Measurements from ENCODE around the gene UNG. TPM values are rescaled to one million over a fixed set of nuclear protein-coding genes. Genes with fewer than 3 reads are reported as not detected.
"Not testable (repeated sequence)": the region's sequence is repeated elsewhere in the genome, so short reads cannot be mapped to it uniquely, and the experiment has no call there.

The UNG gene
- 10 to 100 TPM; 58.2 to 64.0 TPM for total RNA-seq

DNA sequence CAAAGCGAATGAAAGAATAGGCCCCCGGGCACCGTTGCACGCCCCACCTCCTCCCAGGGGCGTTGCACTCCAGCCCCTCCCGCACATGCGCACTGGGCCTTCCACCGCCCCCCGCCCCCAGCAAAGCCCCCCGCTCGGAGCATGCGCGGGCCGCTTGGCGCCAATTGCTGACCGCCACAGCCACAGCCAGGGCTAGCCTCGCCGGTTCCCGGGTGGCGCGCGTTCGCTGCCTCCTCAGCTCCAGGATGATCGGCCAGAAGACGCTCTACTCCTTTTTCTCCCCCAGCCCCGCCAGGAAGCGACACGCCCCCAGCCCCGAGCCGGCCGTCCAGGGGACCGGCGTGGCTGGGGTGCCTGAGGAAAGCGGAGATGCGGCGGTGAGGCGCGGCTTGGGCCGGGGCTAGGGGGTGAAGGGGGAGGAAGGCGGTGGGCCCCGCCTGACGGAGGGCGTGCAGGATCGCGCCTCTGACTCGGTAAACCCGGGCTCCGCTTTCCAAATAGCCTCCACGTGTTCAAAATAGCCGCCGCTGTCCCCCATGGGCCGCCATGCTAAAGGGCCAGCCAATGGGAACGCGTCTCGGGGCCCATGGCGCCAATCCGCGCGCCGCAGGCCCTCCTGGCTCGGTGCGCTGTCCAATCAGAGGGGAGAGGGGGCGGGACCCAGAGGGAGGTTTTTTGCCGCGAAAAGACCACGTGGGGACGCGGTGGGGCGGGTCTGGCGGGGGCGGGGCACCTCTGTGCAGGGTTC, at the start of gene UNG:
Gene UNG (plus strand): TSS at position 163 of the 748 bp plus-strand sequence. CDS start 83 bp downstream, at position 246.
- DNase-seq, result peak; percentile 98
- CTCF ChIA-PET, result interaction anchor here (0.7 to 0.9 kb wide), 2 partner anchors 14 to 147 kb away, joined by 3 to 4 read pairs; no protein-coding TSS in a partner anchor
- Mint-ChIP-seq H3K36me3 (ENCODE audit: low read depth) (peaks cover 24% of the 10 kb centered on the region), H3K4me3 (peak within 1 kb of the TSS; percentile 76), H3K4me1 (ENCODE audit: low read depth) (peaks cover 39% of the 10 kb centered on the region), H3K27ac (peak within 1 kb of the TSS; percentile 56), H3K9me3 (no peaks in the 10 kb centered on the region), H3K27me3 (ENCODE audit: low read depth) (no peaks in the 10 kb centered on the region)
- intact Hi-C loops (cut with micrococcal nuclease), result loop anchor here (1.0 kb wide), 4 partner anchors 44 to 476 kb away; partner anchors contain the start of genes CORO1C, MMAB and MVK

DNA sequence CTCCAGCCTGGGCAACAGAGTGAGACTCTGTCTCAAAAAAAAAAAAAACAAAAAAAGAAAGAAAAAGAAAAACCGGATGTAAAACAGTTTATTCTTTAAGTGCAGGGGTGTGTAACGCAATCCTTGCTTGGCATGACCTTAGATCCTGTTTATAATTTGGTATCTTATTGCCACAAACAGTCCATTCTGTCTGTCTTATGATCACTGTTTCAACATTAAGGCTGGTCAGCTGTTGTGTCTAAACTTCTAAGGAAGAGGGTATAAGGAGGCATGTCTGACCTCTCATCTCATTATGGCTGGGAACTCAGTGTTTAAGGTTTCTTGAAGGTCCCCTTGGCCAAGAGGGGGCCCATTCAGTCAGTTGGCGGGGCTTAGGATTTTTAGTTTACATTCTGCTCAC, 48.7 kb upstream of the UNG start:
- intact Hi-C loops (cut with micrococcal nuclease); H3K4me1 Mint-ChIP-seq (ENCODE audit: low read depth); H3K4me3 Mint-ChIP-seq; CTCF ChIA-PET; H3K36me3 Mint-ChIP-seq (ENCODE audit: low read depth); H3K9me3 Mint-ChIP-seq; DNase-seq; H3K27me3 Mint-ChIP-seq (ENCODE audit: low read depth); H3K27ac Mint-ChIP-seq: not testable (repeated sequence)

DNA sequence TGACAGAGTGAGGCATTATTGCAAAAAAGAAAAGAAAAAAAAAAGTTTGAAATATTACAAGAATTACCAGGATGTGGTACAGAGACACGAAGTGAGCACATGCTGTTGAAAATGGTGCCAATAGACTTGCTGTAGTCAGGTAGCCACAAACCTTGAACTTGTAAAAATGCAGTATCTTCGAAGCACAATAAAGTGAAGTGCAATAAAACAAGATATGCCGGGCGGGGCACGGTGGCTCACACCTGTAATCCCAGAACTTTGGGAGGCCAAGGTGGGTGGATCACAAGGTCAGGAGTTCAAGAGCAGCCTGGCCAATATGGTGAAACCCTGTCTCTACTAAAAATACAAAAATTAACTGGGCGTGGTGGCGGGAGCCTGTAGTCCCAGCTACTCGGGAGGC, 47.6 kb upstream of the UNG start:
- H3K36me3 Mint-ChIP-seq (ENCODE audit: low read depth); H3K9me3 Mint-ChIP-seq; H3K27ac Mint-ChIP-seq; H3K4me1 Mint-ChIP-seq (ENCODE audit: low read depth); H3K4me3 Mint-ChIP-seq; H3K27me3 Mint-ChIP-seq (ENCODE audit: low read depth); intact Hi-C loops (cut with micrococcal nuclease); DNase-seq; CTCF ChIA-PET: not testable (repeated sequence)

DNA sequence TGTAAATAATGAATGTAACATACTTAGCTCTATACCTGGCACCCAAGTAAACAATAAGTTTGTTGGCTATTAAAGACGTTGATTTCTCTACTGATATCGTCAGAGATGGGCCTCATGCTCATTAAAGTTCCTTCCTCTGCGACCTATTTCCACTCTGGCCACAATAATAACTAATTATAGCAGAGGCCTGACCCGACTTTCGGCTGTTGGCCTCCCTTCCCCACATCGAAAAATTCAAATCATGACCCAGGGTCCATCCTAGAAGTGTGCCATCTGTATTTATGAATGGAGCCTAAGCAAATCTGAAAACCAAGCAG, 45.3 kb upstream of the UNG start:
- intact Hi-C loops (cut with micrococcal nuclease), result loop anchor here (1.0 to 2.0 kb wide), 6 partner anchors 41 to 425 kb away; partner anchors contain the start of genes ALKBH2, CORO1C, KCTD10 and UBE3B
- H3K36me3 Mint-ChIP-seq (ENCODE audit: low read depth), result peaks cover 4% of the 10 kb centered on the region
- H3K4me3 Mint-ChIP-seq, result peak overlapping the region; percentile 84
- peaks cover 8% of the 10 kb centered on the region for H3K4me1 Mint-ChIP-seq (ENCODE audit: low read depth)
- CTCF ChIA-PET, result interaction anchor here (0.6 kb wide), 1 partner anchor 946 kb away, joined by 3 read pairs; no protein-coding TSS in a partner anchor
- H3K27me3 Mint-ChIP-seq (ENCODE audit: low read depth), result no peaks in the 10 kb centered on the region
- H3K27ac Mint-ChIP-seq, result peak overlapping the region; percentile 96
- DNase-seq, result no peak
- no peaks in the 10 kb centered on the region for H3K9me3 Mint-ChIP-seq

GRCh38 chr12:109052414-109053323, 44.7 kb upstream of the UNG start, which contains the start of gene USP30:
Gene USP30, plus strand, starts transcription at chr12:109052576. Its CDS starts 103 bp downstream, at chr12:109052679.
- no peaks in the 10 kb centered on the region for H3K27me3 Mint-ChIP-seq (ENCODE audit: low read depth)
- H3K27ac Mint-ChIP-seq, result peak within 1 kb of the TSS; percentile 96

GRCh38 chr12:109053382-109054123, 43.8 kb upstream of the UNG start:
- H3K27ac Mint-ChIP-seq, result peak overlapping the region; percentile 96
- H3K4me1 Mint-ChIP-seq (ENCODE audit: low read depth), result peaks cover 8% of the 10 kb centered on the region
- CTCF ChIA-PET, result interaction anchor here (0.6 to 4.2 kb wide), 3 partner anchors 40 to 209 kb away, joined by 3 to 27 read pairs (median 3); partner anchors contain the start of gene ALKBH2
- peaks cover 4% of the 10 kb centered on the region for H3K36me3 Mint-ChIP-seq (ENCODE audit: low read depth)
- peak overlapping the region; percentile 84 for H3K4me3 Mint-ChIP-seq
- no peaks in the 10 kb centered on the region for H3K27me3 Mint-ChIP-seq (ENCODE audit: low read depth)
- peak; percentile 54 for DNase-seq
- H3K9me3 Mint-ChIP-seq, result no peaks in the 10 kb centered on the region
- intact Hi-C loops (cut with micrococcal nuclease), result loop anchor here (1.0 to 2.0 kb wide), 8 partner anchors 45 to 520 kb away; partner anchors contain the start of genes CORO1C, MMAB, MVK and SART3

More at GRCh38 chr12:109052414-109053323, 44.7 kb upstream of the UNG start, which contains the start of gene USP30:
- Mint-ChIP-seq H3K4me3 (peak within 1 kb of the TSS; percentile 84), H3K4me1 (ENCODE audit: low read depth) (peaks cover 8% of the 10 kb centered on the region), H3K36me3 (ENCODE audit: low read depth) (peaks cover 4% of the 10 kb centered on the region), H3K9me3 (no peaks in the 10 kb centered on the region)
- DNase-seq, result peak; percentile 87
- CTCF ChIA-PET, result interaction anchor here (0.6 to 4.2 kb wide), 3 partner anchors 41 to 945 kb away, joined by 3 to 27 read pairs (median 3); partner anchors contain the start of gene ALKBH2
- intact Hi-C loops (cut with micrococcal nuclease), result loop anchor here (1.0 to 2.0 kb wide), 10 partner anchors 41 to 521 kb away; partner anchors contain the start of genes ALKBH2, CORO1C, KCTD10 and MMAB

- CTCF ChIA-PET, result interaction anchor here (0.6 to 4.2 kb wide), 3 partner anchors 39 to 173 kb away, joined by 3 to 27 read pairs (median 6); partner anchors contain the start of gene ALKBH2
- H3K9me3 Mint-ChIP-seq; intact Hi-C loops (cut with micrococcal nuclease); H3K4me1 Mint-ChIP-seq (ENCODE audit: low read depth); H3K27me3 Mint-ChIP-seq (ENCODE audit: low read depth); H3K36me3 Mint-ChIP-seq (ENCODE audit: low read depth): not testable (repeated sequence)
- Mint-ChIP-seq H3K27ac (peak overlapping the region; percentile 96), H3K4me3 (peak overlapping the region; percentile 84)
- DNase-seq, result peak; percentile 14
These were observed 43.3 kb upstream of the UNG start for GRCh38 chr12:109054124-109054513.

GRCh38 chr12:109054520-109054919, 42.9 kb upstream of the UNG start:
- H3K4me3 Mint-ChIP-seq, result no peak overlapping the region
- H3K27ac Mint-ChIP-seq, result peak overlapping the region; percentile 96
- intact Hi-C loops (cut with micrococcal nuclease), result no loop called here
- H3K36me3 Mint-ChIP-seq (ENCODE audit: low read depth), result peaks cover 5% of the 10 kb centered on the region
- no peaks in the 10 kb centered on the region for H3K27me3 Mint-ChIP-seq (ENCODE audit: low read depth)
- H3K4me1 Mint-ChIP-seq (ENCODE audit: low read depth), result peaks cover 8% of the 10 kb centered on the region
- H3K9me3 Mint-ChIP-seq, result no peaks in the 10 kb centered on the region
- CTCF ChIA-PET, result interaction anchor here (1.4 to 4.2 kb wide), 2 partner anchors 39 to 170 kb away, joined by 6 to 27 read pairs; partner anchors contain the start of gene ALKBH2
- DNase-seq, result no peak

- intact Hi-C loops (cut with micrococcal nuclease), result no loop called here
- H3K4me3 Mint-ChIP-seq, result no peak overlapping the region
- no peak for DNase-seq
- CTCF ChIA-PET, result interaction anchor here (4.2 kb wide), 1 partner anchor 37 kb away, joined by 27 read pairs; the partner anchor contains the start of gene ALKBH2
- peaks cover 5% of the 10 kb centered on the region for H3K36me3 Mint-ChIP-seq (ENCODE audit: low read depth)
- no peaks in the 10 kb centered on the region for H3K9me3 Mint-ChIP-seq
- no peaks in the 10 kb centered on the region for H3K27me3 Mint-ChIP-seq (ENCODE audit: low read depth)
- H3K27ac Mint-ChIP-seq, result no peak overlapping the region
- peaks cover 8% of the 10 kb centered on the region for H3K4me1 Mint-ChIP-seq (ENCODE audit: low read depth)
These were observed 40.5 kb upstream of the UNG start for GRCh38 chr12:109056891-109057290.

DNA sequence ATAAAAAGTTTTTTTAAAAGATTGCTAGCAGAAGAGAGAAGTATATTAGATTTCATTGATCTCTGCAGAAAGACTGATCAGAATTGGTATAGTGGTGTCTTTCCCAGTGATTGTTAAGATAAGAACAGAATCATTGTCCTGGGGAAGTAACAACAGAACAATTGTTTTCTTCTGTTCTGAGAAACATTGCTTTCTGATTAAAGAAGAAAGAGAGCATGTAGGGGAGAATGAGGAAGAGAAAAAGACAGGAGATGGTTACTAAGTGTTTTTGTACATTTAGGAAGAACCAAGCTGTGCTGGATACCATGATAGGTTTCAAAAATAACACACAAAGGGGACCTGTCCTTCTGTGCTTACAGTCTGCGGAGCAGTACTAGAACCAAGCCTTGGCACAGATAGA, 40.0 kb upstream of the UNG start:
- intact Hi-C loops (cut with micrococcal nuclease), result no loop called here
- Mint-ChIP-seq H3K27ac (no peak overlapping the region), H3K4me3 (no peak overlapping the region), H3K9me3 (no peaks in the 10 kb centered on the region), H3K27me3 (ENCODE audit: low read depth) (no peaks in the 10 kb centered on the region), H3K36me3 (ENCODE audit: low read depth) (peaks cover 4% of the 10 kb centered on the region), H3K4me1 (ENCODE audit: low read depth) (peaks cover 4% of the 10 kb centered on the region)
- CTCF ChIA-PET, result no interaction called here
- DNase-seq, result no peak

DNA sequence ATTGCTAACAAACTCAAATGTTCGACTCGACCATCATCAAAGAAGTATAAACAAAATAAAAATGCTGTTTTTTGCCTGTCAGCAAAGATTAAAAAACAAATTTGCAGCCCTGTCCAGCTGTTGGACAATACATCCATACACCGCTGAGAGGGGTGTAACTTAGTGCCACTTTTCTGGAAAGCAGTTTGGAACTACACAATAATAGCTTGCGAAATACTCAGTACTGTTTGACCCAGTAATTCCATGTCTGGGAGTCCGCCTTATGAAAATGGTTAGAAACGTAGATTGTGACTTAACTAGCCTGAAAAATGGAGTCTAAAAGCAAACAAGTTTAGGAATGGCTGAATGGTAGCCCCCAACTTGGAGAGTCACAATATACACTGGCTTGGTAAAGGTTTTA, 38.6 kb upstream of the UNG start:
- Mint-ChIP-seq H3K27me3 (ENCODE audit: low read depth) (no peaks in the 10 kb centered on the region), H3K9me3 (no peaks in the 10 kb centered on the region), H3K4me3 (no peak overlapping the region), H3K36me3 (ENCODE audit: low read depth) (peaks cover 7% of the 10 kb centered on the region), H3K4me1 (ENCODE audit: low read depth) (peaks cover 8% of the 10 kb centered on the region), H3K27ac (no peak overlapping the region)
- intact Hi-C loops (cut with micrococcal nuclease), result no loop called here
- no peak for DNase-seq
- CTCF ChIA-PET, result no interaction called here
